Fibroblast of lung (primary cell): Measurements from ENCODE around the gene DPYSL4. TPM values are rescaled to one million over a fixed set of nuclear protein-coding genes. Genes with fewer than 3 reads are reported as not detected.

Source experiments
- DNase-seq, 2 donors: peaks; one replicate each; pipeline versions ENCODE4 v3.0.0 to v3.0.0-alpha.2; 2010; ENCODE audit warnings: low read depth in 2 of 2
- H2AFZ ChIP-seq: 2 replicates; pipeline ENCODE4 v1.5.1; 2012; ENCODE audit warnings: low read length, control low read depth, inconsistent platforms
- H3K27ac ChIP-seq: 2 replicates; pipeline ENCODE4 v1.5.1; 2011; ENCODE audit warnings: low read length, control low read depth; ENCODE audit not compliant: insufficient read depth
- H3K27me3 ChIP-seq: 2 replicates; pipeline ENCODE4 v1.5.1; 2011; ENCODE audit warnings: mild to moderate bottlenecking, low read length; ENCODE audit not compliant: control insufficient read depth, insufficient read depth
- H3K36me3 ChIP-seq: 2 replicates; pipeline ENCODE4 v1.5.1; 2011; ENCODE audit warnings: low read length; ENCODE audit not compliant: control insufficient read depth, insufficient read depth
- H3K4me1 ChIP-seq: 2 replicates; pipeline ENCODE4 v1.5.1; 2011; ENCODE audit warnings: low read length; ENCODE audit not compliant: control insufficient read depth, insufficient read depth; ENCODE audit errors: extremely low read depth
- H3K4me2 ChIP-seq: 2 replicates; pipeline ENCODE4 v1.5.1; 2011; ENCODE audit warnings: low read length, control low read depth; ENCODE audit not compliant: insufficient read depth; ENCODE audit errors: extremely low read depth
- H3K4me3 ChIP-seq, 4 experiments: fragments of 200-600 bp in 1 of 4; sonication (generic) in 1 of 4; replicated peaks in 1 of 4; 2 replicates each; pipeline ENCODE4 v1.5.1; 2011 to 2016; ENCODE audit warnings: low read length in 4 of 4, low read depth in 3 of 4, mild to moderate bottlenecking in 3 of 4, control low read depth in 2 of 4, inconsistent platforms in 1 of 4, mixed read lengths in 1 of 4; ENCODE audit not compliant: insufficient read depth in 1 of 4; ENCODE audit errors: control extremely low read depth in 1 of 4
- H3K79me2 ChIP-seq: 2 replicates; pipeline ENCODE4 v1.5.1; 2012; ENCODE audit warnings: mild to moderate bottlenecking, low read length, inconsistent platforms; ENCODE audit not compliant: control insufficient read depth, insufficient read depth
- H3K9ac ChIP-seq: 2 replicates; pipeline ENCODE4 v1.5.1; 2011; ENCODE audit warnings: mild to moderate bottlenecking, low read length, control low read depth; ENCODE audit not compliant: insufficient read depth
- H3K9me3 ChIP-seq: 2 replicates; pipeline ENCODE4 v1.5.1; 2012; ENCODE audit warnings: low read depth, low read length; ENCODE audit not compliant: control insufficient read depth, insufficient read depth
- H4K20me1 ChIP-seq: 2 replicates; pipeline ENCODE4 v1.5.1; 2011; ENCODE audit warnings: low read length; ENCODE audit not compliant: control insufficient read depth, insufficient read depth; ENCODE audit errors: extremely low read depth
- CTCF ChIP-seq, 2 donors: IDR thresholded peaks in 1 of 2; conservative IDR thresholded peaks in 1 of 2; 1 replicate in 1 of 2; 2 replicates in 1 of 2; pipeline ENCODE4 v1.5.1; 2011 to 2012; ENCODE audit warnings: low read length in 2 of 2, control low read depth in 1 of 2, inconsistent platforms in 1 of 2, low read depth in 1 of 2, mild to moderate bottlenecking in 1 of 2
- EZH2 ChIP-seq: IDR thresholded peaks from 2 replicates; pipeline ENCODE4 v1.5.1; 2012; ENCODE audit warnings: low read length, control low read depth, mild to moderate bottlenecking; ENCODE audit errors: missing control alignments
- polyA plus RNA-seq, 2 donors: library from polyadenylated mRNA; depleted of rRNA in 1 of 2; stranded (reverse) in 1 of 2; unstranded in 1 of 2; fragments of >200 nt; gene quantifications; 2 replicates each; pipeline ENCODE4 v1.2.1, GENCODE V29; 2011 to 2012; ENCODE audit warnings: missing spikeins in 1 of 2
- total RNA-seq: library from RNA; depleted of rRNA; stranded (reverse); fragments of >200 nt; gene quantifications from 2 replicates; pipeline ENCODE4 v1.2.1, GENCODE V29; 2014

Gene DPYSL4
- total and polyA plus RNA-seq, 2 donors (not counting 1 experiment from before 2014, with no cell fraction given) = 0.83 to 1.4 TPM

DNA sequence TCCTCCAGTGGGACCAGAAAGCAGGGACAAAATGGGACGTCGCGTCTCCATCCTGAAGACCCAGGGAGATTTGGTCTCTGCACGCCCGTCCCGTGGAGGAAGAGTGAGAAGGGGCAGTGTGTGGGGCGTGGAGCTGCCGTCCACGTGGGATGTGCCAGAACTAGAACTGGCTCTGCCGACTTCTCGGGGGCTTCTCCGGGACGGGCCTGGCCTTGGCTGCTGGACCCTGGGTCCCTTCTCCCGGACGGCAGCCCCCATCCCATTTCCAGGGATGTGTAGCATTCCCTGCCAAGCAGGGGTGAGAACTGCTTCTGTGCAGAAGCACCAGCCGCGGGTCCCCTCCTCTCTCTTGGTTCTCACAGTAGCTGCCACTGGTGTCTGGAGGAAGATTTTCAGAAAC lies 18.8 kb upstream of the DPYSL4 start:
- H3K79me2 ChIP-seq = no peaks in the 10 kb centered on the region
- no peaks in the 10 kb centered on the region for H3K9me3 ChIP-seq
- no peak for TF ChIP-seq CTCF (conservative IDR thresholded peaks at IDR 0.05 in 1 of 2, IDR thresholded peaks at IDR 0.05 in 1 of 2; ENCODE audit: low read depth in 1 of 2, low read length in 2 of 2)
- TF ChIP-seq EZH2 = no peak
- no peak overlapping the region for H3K27ac ChIP-seq
- no peak overlapping the region for H3K4me2 ChIP-seq
- no peaks in the 10 kb centered on the region for H3K27me3 ChIP-seq
- DNase-seq = no peak
- no peak overlapping the region for H3K9ac ChIP-seq
- no peaks in the 10 kb centered on the region for H4K20me1 ChIP-seq
- no peak overlapping the region for H2AFZ ChIP-seq
- H3K4me1 ChIP-seq = no peaks in the 10 kb centered on the region
- no peak overlapping the region for H3K4me3 ChIP-seq
- no peaks in the 10 kb centered on the region for H3K36me3 ChIP-seq

- Histone ChIP-seq H3K4me2 (no peak overlapping the region), H4K20me1 (no peaks in the 10 kb centered on the region), H3K9me3 (no peaks in the 10 kb centered on the region), H2AFZ (no peak overlapping the region), H3K27me3 (no peaks in the 10 kb centered on the region), H3K36me3 (no peaks in the 10 kb centered on the region), H3K9ac (no peak overlapping the region), H3K79me2 (no peaks in the 10 kb centered on the region), H3K27ac (no peak overlapping the region), H3K4me3 (no peak overlapping the region), H3K4me1 (no peaks in the 10 kb centered on the region)
- no peak for DNase-seq
- no peak for TF ChIP-seq EZH2
- no peak for TF ChIP-seq CTCF (conservative IDR thresholded peaks at IDR 0.05 in 1 of 2, IDR thresholded peaks at IDR 0.05 in 1 of 2; ENCODE audit: low read depth in 1 of 2, low read length in 2 of 2)
These were observed 18.1 kb upstream of the DPYSL4 start for GRCh38 chr10:132168571-132169030.

DNA sequence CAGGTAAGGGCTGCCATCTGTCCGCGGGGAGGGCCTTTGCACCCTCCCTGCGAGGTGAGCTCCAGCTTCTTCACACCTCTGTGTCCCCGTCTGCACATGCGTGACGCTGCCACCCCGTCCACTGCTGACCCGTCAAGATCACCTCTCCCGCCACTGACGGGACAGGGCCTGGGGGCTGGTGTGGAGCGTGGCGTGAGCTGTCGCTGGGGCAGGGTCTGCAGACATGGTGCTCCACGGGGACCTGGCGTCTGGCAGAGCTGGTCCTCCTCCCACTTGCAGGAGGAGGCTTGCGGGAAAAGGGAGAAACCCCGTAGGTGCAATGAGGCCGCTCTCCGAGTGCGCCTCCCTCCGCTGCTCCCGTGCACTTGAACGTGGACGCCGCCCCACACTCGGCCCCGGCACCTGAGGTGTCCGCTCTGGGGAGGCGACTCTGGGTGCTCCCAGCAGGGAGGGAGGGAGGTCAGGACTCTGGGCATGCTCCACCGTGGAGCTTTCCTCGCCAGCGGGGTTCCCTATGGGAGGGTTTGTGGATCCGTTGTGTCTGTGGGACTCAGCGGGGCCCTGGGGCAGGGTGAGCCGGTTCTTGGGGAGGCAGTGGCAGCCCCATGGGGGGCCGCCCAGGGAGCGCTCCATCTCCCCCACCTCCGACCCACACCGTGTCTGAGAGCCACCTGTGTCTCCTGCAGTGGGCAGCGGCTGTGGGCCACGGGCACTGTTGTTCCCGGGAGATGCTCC lies 17.6 kb upstream of the DPYSL4 start:
- Histone ChIP-seq H3K36me3 (no peaks in the 10 kb centered on the region), H2AFZ (no peak overlapping the region), H3K9ac (no peak overlapping the region), H3K27ac (no peak overlapping the region), H3K4me3 (no peak overlapping the region), H3K4me2 (no peak overlapping the region), H3K79me2 (no peaks in the 10 kb centered on the region), H3K27me3 (no peaks in the 10 kb centered on the region), H3K4me1 (no peaks in the 10 kb centered on the region), H4K20me1 (no peaks in the 10 kb centered on the region), H3K9me3 (no peaks in the 10 kb centered on the region)
- TF ChIP-seq EZH2 (no peak), CTCF (conservative IDR thresholded peaks at IDR 0.05 in 1 of 2, IDR thresholded peaks at IDR 0.05 in 1 of 2; ENCODE audit: low read depth in 1 of 2, low read length in 2 of 2) (no peak)
- no peak for DNase-seq
